ENCODE results near the gene PLEKHA7.
"Not testable (repeated sequence)": the region's sequence is repeated elsewhere in the genome, so short reads cannot be mapped to it uniquely, and the experiment has no call there.

The PLEKHA7 gene

DNA sequence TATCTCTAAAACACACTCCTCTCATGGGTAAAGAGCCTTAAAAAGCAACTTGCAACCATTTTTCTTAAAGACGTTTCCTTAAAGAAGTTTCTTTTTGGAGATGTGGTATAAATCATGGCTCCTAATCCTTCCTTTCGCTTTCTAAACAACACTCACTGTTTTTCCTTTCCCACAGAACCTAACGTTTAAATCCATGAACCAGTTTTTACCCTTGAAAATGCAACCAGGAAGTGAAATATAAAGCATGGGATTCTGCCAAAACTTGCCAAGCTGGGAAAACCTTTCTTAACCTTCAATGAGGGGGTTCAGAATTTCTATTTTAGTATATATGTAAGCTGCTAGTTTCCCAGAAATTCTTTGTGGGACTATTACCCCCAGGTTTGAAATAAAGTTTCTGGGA lies 8.6 kb downstream of the PLEKHA7 start:
- in situ Hi-C loops (cut with MboI; ENCODE audit: low pct_unique_long_range_greater_than_20kb, low sequenced_read_pairs, unreplicated experiment), result no loop called here
- TF ChIP-seq CTCF (IDR thresholded peaks at IDR 0.05; ENCODE audit: extremely low read depth, insufficient read depth, missing control alignments), result no peak
- no peak for DNase-seq (ENCODE audit: low spot score)

DNA sequence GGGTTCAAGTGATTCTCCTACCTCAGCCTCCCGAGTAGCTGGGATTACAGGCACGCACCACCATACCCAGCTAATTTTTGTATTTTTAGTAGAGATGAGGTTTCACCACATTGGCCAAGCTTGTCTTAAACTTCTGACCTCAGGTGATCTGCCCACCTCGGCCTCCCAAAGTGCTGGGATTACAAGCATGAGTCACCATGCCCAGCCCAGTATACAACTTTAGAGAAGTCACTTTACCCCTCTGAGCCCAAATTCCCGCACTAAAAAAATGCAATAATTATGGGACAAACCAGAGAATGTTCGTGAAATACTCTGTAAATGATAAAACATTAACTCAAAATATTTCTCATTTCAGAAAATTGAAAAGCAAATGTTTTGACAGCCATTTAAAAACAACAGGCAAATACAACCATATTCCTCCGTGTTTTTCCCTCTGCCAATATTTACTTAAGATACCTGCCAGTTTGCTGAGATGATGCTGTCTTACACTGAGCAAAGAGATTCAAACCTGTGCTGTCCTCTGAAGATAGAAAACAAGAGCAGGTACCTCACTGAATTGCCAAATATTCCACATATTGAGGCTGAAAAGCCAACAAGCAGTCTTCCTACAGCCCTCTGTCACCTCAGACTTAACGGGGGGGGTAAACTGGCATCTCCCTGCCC lies 9.6 kb downstream of the PLEKHA7 start:
- TF ChIP-seq CTCF (IDR thresholded peaks at IDR 0.05; ENCODE audit: extremely low read depth, insufficient read depth, missing control alignments), result no peak
- in situ Hi-C loops (cut with MboI; ENCODE audit: low pct_unique_long_range_greater_than_20kb, low sequenced_read_pairs, unreplicated experiment), result no loop called here
- DNase-seq (ENCODE audit: low spot score), result no peak

GRCh38 chr11:17003426-17003825 lies 10.8 kb downstream of the PLEKHA7 start:
- TF ChIP-seq CTCF (IDR thresholded peaks at IDR 0.05; ENCODE audit: extremely low read depth, insufficient read depth, missing control alignments), result no peak
- DNase-seq (ENCODE audit: low spot score), result no peak
- in situ Hi-C loops (cut with MboI; ENCODE audit: low pct_unique_long_range_greater_than_20kb, low sequenced_read_pairs, unreplicated experiment), result no loop called here

- DNase-seq (ENCODE audit: low spot score), result no peak
- in situ Hi-C loops (cut with MboI; ENCODE audit: low pct_unique_long_range_greater_than_20kb, low sequenced_read_pairs, unreplicated experiment), result no loop called here
- TF ChIP-seq CTCF (IDR thresholded peaks at IDR 0.05; ENCODE audit: extremely low read depth, insufficient read depth, missing control alignments), result no peak
Observed at GRCh38 chr11:17002543-17002942, 11.7 kb downstream of the PLEKHA7 start.

DNA sequence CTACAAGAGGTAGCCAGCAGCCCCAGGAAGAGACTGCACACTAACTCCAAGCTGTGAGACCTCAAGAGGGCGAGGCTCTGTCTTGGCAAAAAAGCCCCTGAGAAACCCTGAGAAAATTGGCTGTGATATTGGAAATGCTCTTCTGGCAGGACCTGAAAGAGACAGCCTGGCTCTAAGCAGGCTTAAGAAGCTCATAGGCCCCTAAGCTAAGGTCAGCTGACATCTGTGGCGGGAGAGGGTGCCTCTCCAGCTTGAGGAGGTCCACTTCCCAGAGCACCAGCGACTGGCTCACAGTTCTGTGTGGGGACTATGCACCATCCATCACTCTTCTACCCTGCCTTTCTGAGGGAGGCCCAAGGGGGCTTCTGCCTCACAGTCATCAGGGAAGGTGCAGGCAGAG lies 12.4 kb downstream of the PLEKHA7 start:
- TF ChIP-seq CTCF (IDR thresholded peaks at IDR 0.05; ENCODE audit: extremely low read depth, insufficient read depth, missing control alignments), result no peak
- in situ Hi-C loops (cut with MboI; ENCODE audit: low pct_unique_long_range_greater_than_20kb, low sequenced_read_pairs, unreplicated experiment), result no loop called here

GRCh38 chr11:17000987-17001386 lies 13.2 kb downstream of the PLEKHA7 start:
- in situ Hi-C loops (cut with MboI; ENCODE audit: low pct_unique_long_range_greater_than_20kb, low sequenced_read_pairs, unreplicated experiment), result no loop called here
- DNase-seq (ENCODE audit: low spot score), result no peak
- no peak for TF ChIP-seq CTCF (IDR thresholded peaks at IDR 0.05; ENCODE audit: extremely low read depth, insufficient read depth, missing control alignments)

More for the DNA sequence above, 12.4 kb downstream of the PLEKHA7 start:
- DNase-seq (ENCODE audit: low spot score), result no peak

DNA sequence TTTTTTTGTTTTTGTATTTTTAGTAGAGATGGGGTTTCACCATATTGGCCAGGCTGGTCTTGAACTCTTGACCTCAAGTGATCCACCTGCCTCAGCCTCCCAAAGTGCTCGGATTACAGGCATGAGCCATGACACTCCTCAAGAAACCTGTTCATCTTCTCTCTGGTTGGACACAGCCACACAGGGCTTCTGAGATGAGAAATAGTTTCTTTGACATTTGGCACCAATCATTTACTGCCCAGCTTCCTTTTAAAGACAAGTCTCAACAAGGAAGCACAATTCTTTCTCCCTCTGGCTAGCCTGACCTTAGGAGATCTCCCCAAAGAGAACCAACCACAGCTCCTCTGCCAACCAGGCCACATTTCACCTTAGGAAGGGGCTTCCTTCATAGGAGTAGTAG lies 14.0 kb downstream of the PLEKHA7 start:
- in situ Hi-C loops (cut with MboI; ENCODE audit: low pct_unique_long_range_greater_than_20kb, low sequenced_read_pairs, unreplicated experiment); DNase-seq (ENCODE audit: low spot score): not testable (repeated sequence)
